Fibroblast of skin of abdomen (primary cell): Measurements from ENCODE around the gene ORC4. TPM values are rescaled to one million over a fixed set of nuclear protein-coding genes. Genes with fewer than 3 reads are reported as not detected.

Experiments used
- DNase-seq: peaks from one replicate; pipeline ENCODE4 v3.0.0-alpha.2; 2013
- polyA plus RNA-seq, 2 experiments: library from polyadenylated mRNA; unstranded; fragments of 120-200 nt; gene quantifications; one replicate each; pipeline ENCODE4 v1.2.1, GENCODE V29; 2013; ENCODE audit not compliant: insufficient read length in 2 of 2

The ORC4 gene
- polyA plus RNA-seq (2013, experiment 1 of 2; ENCODE audit: insufficient read length): 27.9 TPM
- polyA plus RNA-seq (2013, experiment 2 of 2; ENCODE audit: insufficient read length): 25.4 TPM

- DNase-seq: peak; percentile 100
These were observed at the start of gene ORC4 for GRCh38 chr2:148020111-148021058. Gene ORC4, minus strand, starts transcription at chr2:148020737. Its CDS starts 44,779 bp downstream, at chr2:147975958.

- no peak for DNase-seq
These were observed 47.3 kb upstream of the ORC4 start for GRCh38 chr2:148067801-148068200.

DNA sequence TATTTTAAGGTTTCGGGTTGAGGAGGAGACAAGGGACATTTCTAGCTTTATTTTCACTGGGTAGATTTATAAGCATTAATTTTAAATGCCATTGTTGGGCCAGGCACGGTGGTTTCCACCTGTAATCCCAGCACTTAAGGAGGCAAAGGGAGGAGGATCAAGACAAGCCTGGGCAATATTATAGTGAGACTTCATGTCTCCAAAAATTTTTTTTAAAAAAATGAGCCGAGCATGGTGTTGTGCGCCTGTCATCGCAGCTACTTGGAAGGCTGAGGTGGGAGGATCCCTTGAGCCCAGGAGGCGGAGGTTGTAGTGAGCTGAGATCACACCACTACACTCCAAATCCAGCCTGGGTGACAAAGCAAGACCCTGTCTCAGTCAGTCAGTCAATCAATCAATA lies 45.4 kb upstream of the ORC4 start:
- no peak for DNase-seq

DNA sequence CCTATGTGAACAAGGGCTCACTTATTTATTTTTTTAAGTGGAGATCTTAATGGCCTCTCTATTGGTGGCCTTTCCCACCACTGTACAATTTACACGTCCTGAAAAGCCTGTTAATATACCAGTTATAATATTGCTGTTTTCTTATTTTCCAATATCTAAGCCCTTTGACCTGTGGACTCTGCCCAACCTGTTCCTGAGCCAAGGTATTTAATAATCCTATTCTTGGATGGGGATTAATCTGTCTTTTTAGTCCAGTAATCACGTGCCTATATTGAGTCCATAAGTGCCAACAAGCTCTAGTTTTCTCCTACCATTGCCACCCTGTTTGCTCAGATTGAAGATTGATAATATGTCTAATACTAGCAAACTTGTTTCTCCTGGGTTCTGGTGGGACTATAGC lies 43.1 kb upstream of the ORC4 start:
- no peak for DNase-seq

GRCh38 chr2:148058641-148059040 lies 38.1 kb upstream of the ORC4 start:
- peak; percentile 47 for DNase-seq

DNA sequence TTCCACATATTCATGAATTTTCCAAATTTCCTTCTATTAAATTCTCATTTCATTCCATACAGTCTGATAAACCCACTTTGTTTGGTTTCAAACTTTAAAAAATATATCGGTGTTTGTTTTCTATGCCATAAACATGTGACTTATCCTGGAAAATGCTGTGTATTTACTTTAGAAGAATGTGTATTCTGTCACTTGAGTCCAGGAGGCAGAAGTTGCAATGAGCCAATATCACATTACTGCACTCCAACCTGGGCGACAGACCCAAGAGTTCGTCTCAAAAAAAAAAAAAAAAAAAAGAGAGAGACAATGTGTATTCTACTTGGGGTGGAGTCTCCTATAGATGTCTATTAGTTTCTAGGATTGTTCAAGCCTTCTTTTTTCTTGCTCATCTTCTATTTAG lies 32.1 kb upstream of the ORC4 start:
- no peak for DNase-seq

DNA sequence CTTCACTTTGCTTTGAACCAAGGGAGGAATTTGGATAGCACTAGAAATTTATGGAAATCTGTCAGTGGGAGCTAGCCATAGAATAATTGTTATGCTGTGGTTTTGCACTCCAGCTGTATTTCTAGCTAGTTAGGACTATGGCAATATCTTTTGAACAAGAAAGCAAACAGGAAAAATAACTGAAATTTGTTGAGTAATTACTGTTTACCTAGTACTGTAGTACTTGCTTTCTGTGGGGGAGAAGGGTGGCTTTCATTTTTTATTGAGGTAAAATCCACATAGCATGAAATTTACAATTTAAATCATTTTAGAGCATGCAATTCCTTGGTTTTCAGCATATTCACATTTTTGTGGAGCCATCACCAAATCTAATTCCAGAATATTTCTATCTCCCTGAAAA lies 28.7 kb upstream of the ORC4 start:
- DNase-seq: no peak

DNA sequence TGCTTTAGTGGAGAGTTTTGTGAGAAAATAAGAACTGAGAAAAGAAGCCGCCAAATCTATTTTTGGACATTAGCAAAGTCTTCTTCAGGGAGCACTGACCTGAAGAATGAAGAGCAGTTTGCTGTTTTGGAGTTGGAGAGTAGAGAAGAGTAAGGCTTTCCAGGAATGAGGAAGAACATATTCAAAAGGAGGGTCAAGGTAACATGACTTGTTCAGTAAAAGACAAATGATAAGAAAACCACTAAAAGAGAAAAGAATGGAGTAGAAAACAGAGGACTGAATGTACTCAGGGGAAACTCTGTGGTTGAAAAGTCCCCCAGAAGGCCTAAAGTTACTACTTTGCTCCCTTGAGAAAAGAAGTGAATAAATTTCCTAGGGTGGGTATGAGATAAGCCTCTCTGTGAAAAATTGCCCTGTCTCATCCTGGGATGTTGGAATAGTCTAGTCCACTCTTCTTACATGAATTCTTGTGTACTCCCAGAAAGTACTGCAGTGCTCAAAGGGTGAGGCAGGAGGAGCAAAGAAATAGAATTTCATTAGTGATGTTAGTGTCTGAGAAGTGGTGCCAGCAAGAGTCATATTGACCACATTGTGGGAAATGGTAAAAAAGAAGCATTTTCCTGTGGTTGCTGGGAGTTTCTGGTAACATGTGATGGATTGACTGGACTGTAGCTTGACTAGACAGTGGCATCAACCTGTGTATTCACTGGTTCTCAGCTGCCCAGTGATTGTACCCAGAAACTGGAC lies 28.1 kb upstream of the ORC4 start:
- DNase-seq: peak; percentile 25

- no peak for DNase-seq
These were observed 26.3 kb upstream of the ORC4 start for GRCh38 chr2:148046802-148047201.

- no peak for DNase-seq
These were observed 23.8 kb upstream of the ORC4 start for GRCh38 chr2:148044322-148044721.

- peak; percentile 64 for DNase-seq
These were observed 21.7 kb upstream of the ORC4 start for GRCh38 chr2:148042219-148042618.

- DNase-seq: no peak
These were observed 19.2 kb upstream of the ORC4 start for GRCh38 chr2:148039783-148040182.

- DNase-seq: no peak
These were observed 11.7 kb upstream of the ORC4 start for GRCh38 chr2:148032215-148032614.

GRCh38 chr2:148031152-148031551 lies 10.6 kb upstream of the ORC4 start:
- no peak for DNase-seq

DNA sequence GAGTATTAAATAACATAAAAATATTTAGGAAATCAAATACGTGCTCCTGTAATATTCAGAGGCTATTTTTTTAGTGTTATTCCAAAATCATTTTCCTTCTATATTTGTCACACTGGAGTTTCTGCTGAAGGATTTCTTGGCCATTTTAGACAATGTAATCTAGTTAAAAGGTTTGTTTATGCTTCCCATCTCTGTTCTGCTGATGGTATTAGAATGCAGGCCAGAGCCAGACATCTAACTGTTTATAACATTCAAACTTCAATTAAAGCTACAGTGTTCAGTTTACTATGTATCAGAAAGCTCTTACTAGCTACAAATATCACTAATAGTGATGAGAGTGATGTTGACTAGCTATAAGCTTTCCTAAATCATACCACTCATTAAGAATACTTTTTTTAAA lies 8.2 kb upstream of the ORC4 start:
- no peak for DNase-seq

- peak; percentile 12 for DNase-seq
These were observed 7.3 kb upstream of the ORC4 start for GRCh38 chr2:148027822-148028221.

DNA sequence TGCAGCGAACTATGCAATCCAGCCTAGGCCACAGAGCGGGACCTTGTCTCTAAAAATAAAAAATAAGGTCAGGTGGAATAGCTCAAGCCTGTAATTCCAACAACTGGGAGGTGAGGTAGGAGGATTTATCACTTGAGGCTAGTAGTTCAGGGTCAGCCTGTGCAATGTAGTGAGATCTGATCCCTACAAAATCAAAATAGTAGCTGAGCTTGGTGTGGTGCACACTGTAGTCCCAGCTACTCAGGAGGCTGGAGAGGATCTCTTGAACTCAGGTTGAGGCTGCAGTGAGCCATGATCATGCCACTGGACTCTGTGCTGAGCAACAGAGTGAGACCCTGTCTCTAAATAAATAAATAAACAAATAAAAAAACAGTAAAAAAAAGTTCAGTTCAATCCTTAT lies 6.0 kb upstream of the ORC4 start:
- no peak for DNase-seq

- DNase-seq: no peak
These were observed 3.3 kb upstream of the ORC4 start for GRCh38 chr2:148023861-148024260.

DNA sequence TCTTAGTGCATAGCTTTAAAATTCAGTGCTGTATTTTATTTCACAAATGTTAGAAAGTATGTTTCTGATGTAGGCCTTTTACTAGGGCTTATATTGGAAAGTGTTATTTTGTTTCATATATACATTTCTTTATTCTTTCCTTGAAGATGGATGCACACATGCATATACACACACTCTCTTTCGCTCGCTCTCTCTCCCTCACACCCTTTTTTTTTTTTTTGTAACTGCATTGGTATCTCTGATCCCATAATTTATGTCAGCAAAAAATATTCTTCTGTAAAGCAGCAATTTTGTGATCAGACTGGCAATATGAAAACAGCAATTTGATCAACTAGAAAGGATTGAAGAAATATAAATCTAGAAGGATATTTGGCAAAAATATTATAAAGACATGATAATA lies 2.3 kb upstream of the ORC4 start:
- DNase-seq: no peak

DNA sequence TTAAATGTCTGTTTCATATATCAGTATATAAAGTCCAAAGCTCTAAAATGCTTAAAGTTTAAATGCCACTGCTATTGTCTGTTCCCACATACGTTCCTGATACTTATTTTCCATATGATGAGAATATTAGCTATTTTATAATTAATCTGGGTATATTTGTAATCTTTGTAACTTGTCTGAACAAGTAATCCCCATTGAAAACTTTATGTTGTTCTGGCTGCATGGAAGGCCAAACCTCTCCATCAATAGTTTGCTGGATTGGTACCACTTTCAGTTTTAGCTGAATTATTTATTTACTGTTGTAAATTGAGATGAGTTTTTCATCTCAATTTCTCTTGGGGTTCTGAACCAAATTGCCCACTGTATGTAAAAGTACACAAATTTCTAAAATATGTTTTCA lies 1.8 kb upstream of the ORC4 start:
- DNase-seq: no peak

GRCh38 chr2:148021886-148022285 lies 1.3 kb upstream of the ORC4 start:
- no peak for DNase-seq

DNA sequence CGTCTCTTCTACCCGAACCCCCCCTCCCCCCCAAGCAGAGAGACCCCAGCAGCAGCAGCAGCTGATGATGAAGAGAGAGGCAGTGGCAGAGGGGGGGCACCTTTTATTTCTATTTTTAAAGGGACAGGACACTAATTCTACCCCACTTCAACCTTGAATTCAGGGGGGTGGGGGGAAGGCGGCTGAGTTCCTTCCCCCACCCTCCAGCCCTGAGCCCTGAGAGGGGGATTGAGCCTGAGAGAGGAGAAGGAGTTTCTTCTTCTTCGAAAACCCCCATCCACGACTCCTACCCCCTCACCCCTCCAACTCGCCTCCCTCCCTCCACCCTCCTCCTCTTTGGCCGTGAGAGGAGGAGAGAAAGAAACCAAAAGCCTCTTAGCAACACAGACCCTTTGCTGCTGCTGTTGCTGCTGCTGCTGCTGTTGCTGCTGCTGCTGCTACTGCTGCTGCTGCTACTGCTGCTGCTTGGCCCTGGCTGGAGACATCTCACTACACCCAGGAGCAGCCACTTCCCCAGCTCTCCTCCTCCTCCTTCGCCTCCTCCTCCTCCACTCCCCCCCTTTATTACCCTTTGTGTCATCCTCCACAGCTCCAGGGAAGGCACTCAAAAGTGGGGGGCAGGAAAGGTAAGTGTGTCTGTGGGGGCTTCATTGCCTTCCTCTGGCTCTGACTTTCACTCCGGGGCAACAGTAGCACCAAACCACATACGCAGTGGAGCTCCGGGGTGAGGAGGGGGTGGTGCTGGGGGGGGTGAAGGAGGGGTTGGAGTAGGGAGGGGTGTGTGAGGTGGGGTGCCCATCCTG lies 723 bp upstream of the ORC4 start, which contains the start of gene MBD5:
Gene MBD5, plus strand, starts transcription at position 33 of the 803 bp plus-strand sequence.
- peak; percentile 66 for DNase-seq

DNA sequence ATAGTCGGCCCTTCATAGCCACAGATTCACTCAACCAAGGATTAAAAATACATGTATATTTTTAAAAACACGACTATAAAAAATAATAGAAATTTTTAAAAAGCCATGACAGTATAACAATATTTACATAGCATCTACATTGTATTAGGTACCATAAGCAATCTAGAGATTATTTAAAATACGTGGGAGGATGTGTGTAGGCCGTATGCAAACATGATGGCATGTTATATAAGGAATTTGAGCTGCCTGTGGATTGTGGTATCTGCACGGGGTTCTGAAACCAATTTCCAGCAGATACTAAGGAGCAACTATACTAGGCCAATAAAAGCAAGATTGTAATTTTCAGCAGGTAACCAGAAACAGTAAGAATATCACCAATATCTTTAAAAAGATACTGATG lies 5.9 kb downstream of the ORC4 start:
- DNase-seq: no peak
